Activated naive CD4-positive, alpha-beta T cell treated with anti-CD3 and anti-CD28 coated beads, Interleukin-2, amount 50 U/mL, for 72 hours (primary cell): Measurements from ENCODE around the gene SPATA31C1. TPM values are rescaled to one million over a fixed set of nuclear protein-coding genes. Genes with fewer than 3 reads are reported as not detected.
"Not testable (repeated sequence)": the region's sequence is repeated elsewhere in the genome, so short reads cannot be mapped to it uniquely, and the experiment has no call there.

Source experiments
- ATAC-seq, 2 donors: fragments of 150-1000 bp; cut with Tn5 transposase; 2 replicates each; pipeline ENCODE4 v1.10.0; 2021; ENCODE audit warnings: mild to moderate bottlenecking in 2 of 2, moderate library complexity in 2 of 2
- DNase-seq, 2 donors: peaks; one replicate each; pipeline ENCODE4 v3.0.0; 2021 to 2022; ENCODE audit warnings: low spot score in 2 of 2
- H3K27ac Mint-ChIP-seq, 2 donors: one replicate each; pipeline ENCODE4 v1.8.0; 2022; ENCODE audit warnings: mild to moderate bottlenecking in 2 of 2, mixed read lengths in 2 of 2
- H3K36me3 Mint-ChIP-seq, 2 donors: one replicate each; pipeline ENCODE4 v1.8.0; 2022; ENCODE audit warnings: mixed read lengths in 2 of 2
- H3K9me3 Mint-ChIP-seq, 2 donors: one replicate each; pipeline ENCODE4 v1.8.0; 2022; ENCODE audit warnings: mixed read lengths in 2 of 2
- total RNA-seq, 2 donors: library from RNA; stranded (reverse); gene quantifications; one replicate each; pipeline ENCODE4 v1.2.3, GENCODE V29; 2022

Gene SPATA31C1
- not detected for total RNA-seq

- H3K27ac Mint-ChIP-seq, DNase-seq, H3K9me3 Mint-ChIP-seq, H3K36me3 Mint-ChIP-seq, ATAC-seq: not testable (repeated sequence)
These were observed at the start of gene SPATA31C1 for GRCh38 chr9:87917662-87918061. TSS of gene SPATA31C1 (plus strand) at chr9:87917962.

DNA sequence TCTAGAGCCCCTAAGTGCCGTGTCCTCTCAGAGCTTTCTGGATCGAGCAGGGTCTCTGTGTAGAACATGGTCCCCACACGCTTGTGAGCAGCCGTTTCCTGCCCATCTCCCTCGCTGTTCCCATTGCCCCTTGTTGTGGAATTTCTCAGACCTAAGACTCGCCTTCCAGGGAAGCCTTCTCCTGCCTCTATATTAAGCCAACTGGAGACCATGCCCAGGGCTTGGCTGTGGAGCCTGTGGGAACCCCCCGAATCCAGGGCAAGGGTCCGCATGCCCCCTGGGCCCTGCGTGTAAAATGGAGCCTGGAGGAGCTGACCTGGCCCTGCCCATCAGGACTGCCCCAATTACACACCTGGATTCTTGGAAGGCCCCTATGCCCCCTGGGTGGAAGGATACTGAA, 49.6 kb upstream of the SPATA31C1 start:
- H3K36me3 Mint-ChIP-seq: no peaks in the 10 kb centered on the region
- peaks cover 0 to 7% of the 10 kb centered on the region in 2 donors for H3K9me3 Mint-ChIP-seq
- DNase-seq (no peak), ATAC-seq (no peak)
- no peak overlapping the region for H3K27ac Mint-ChIP-seq

- Mint-ChIP-seq H3K36me3 (no peaks in the 10 kb centered on the region), H3K27ac (no peak overlapping the region), H3K9me3 (peaks cover 0 to 7% of the 10 kb centered on the region in 2 donors)
- DNase-seq (no peak), ATAC-seq (no peak)
These were observed 49.1 kb upstream of the SPATA31C1 start for GRCh38 chr9:87868635-87869034.

GRCh38 chr9:87869082-87869481, 48.7 kb upstream of the SPATA31C1 start:
- DNase-seq (no peak), ATAC-seq (no peak)
- Mint-ChIP-seq H3K27ac (no peak overlapping the region), H3K9me3 (peaks cover 0 to 7% of the 10 kb centered on the region in 2 donors), H3K36me3 (no peaks in the 10 kb centered on the region)

- Mint-ChIP-seq H3K9me3 (peaks cover 0 to 7% of the 10 kb centered on the region in 2 donors), H3K27ac (no peak overlapping the region), H3K36me3 (no peaks in the 10 kb centered on the region)
- DNase-seq: no peak
- no peak for ATAC-seq
These were observed 46.2 kb upstream of the SPATA31C1 start for GRCh38 chr9:87871425-87872078.

DNA sequence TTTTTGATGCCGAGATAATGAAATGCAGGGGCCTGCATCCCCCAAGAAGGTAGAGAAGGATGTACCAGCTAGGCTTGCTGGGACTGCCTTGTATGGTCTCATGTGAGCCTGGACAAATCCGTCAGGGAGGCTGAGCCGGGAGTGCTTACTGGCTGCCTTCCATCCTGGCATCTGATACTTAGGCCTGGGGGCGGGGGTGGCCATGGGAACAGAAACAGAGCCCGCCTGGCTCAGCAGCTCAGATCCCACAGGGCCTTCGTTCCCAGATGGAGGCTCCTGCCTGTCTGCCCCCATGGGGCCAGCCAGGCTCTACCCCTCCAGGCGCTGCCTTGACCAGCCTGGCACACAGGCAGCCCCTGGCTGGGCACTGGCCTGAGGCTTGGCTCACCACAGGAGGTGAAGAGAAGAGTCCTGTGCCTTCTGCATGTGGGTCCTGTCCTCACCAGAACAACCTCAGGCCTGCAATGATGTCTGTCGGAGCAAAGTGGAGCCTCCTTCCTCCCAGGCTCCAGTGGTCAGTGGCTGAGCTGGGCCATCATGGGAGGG, 45.6 kb upstream of the SPATA31C1 start:
- Mint-ChIP-seq H3K9me3 (peaks cover 0 to 7% of the 10 kb centered on the region in 2 donors), H3K27ac (no peak overlapping the region), H3K36me3 (no peaks in the 10 kb centered on the region)
- no peak for DNase-seq
- ATAC-seq: no peak

DNA sequence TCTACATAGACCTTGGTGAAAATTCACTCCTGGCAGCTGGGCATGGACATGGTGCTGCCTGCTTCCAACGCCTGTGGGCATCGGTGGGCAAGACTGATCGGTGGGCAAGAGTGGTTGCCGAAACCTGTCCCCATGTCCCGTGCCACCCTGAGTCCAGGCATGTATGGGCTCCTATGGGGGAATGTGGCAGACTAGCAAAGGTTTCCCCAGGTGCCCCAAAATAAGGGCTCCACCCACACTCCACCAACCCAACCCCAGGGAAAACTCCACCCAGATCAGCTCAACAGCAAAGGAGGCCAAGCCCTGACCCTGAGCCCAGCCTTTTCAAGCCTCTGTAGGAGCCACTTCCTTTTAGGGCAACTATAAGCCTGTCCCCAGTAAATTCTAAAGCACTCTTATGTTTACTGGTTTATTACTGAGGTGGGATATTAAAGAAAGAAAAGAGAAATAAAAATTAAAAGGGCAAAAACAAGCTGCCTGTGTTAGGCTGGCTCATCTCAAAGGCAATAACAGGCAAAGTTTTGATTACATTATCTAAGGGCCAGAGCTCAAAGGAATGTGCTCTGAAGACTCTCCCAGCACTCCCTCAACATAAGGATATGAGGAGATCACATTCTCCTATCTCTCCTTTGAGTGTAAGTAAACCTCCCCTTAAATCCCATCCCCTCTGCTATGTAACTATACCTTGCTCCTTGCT, 44.0 kb upstream of the SPATA31C1 start:
- Mint-ChIP-seq H3K27ac (peak overlapping the region in 1 of 2 donors; percentile 55), H3K9me3 (peaks cover 0 to 11% of the 10 kb centered on the region in 2 donors), H3K36me3 (peaks cover 0 to 5% of the 10 kb centered on the region in 2 donors)
- no peak for DNase-seq
- no peak for ATAC-seq

DNA sequence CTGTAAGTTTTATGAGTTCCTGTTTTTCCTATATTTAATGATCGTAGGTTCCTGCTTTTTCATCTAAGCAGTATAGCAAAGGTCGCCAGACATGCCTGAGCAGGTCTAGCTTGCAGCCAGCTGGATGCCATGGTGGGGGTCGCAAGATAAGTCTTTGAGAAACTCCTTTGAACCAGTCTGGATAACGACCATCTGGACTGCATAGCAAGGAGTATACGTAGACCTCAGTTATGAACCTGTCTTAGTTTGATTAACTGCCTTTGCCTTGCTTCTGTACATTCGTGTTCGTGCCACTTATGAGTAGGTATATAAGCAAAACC, 43.5 kb upstream of the SPATA31C1 start:
- ATAC-seq (no peak), DNase-seq (no peak)
- peaks cover 0 to 7% of the 10 kb centered on the region in 2 donors for H3K36me3 Mint-ChIP-seq
- H3K27ac Mint-ChIP-seq: peak overlapping the region in 1 of 2 donors; percentile 55
- H3K9me3 Mint-ChIP-seq: peaks cover 0 to 12% of the 10 kb centered on the region in 2 donors

DNA sequence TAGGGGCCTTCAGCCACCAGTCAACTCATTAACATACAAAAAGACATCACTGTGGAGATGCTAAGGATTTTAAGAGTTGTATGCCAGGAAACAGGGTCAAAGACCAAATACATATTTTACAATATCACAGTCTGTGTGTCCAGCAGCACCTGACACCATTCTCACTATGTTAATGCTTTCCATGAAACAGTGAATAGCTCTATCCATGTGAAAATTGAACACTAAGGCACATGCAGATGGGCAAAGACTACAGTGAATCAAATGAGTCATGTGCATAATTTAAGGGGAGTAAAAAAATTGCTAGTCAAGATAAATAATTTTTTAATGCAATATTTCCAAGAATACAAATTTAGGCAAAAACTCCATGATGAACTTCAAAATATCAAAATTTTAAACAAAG, 42.7 kb upstream of the SPATA31C1 start:
- Mint-ChIP-seq H3K9me3 (peaks cover 0 to 5% of the 10 kb centered on the region in 2 donors), H3K27ac (no peak overlapping the region), H3K36me3 (peaks cover 0 to 7% of the 10 kb centered on the region in 2 donors)
- ATAC-seq (no peak), DNase-seq (no peak)

- no peak overlapping the region for H3K27ac Mint-ChIP-seq
- no peak for DNase-seq
- peaks cover 0 to 5% of the 10 kb centered on the region in 2 donors for H3K9me3 Mint-ChIP-seq
- peaks cover 0 to 7% of the 10 kb centered on the region in 2 donors for H3K36me3 Mint-ChIP-seq
- ATAC-seq: no peak
These were observed 41.8 kb upstream of the SPATA31C1 start for GRCh38 chr9:87875831-87876545.

- ATAC-seq: no peak
- no peak overlapping the region for H3K27ac Mint-ChIP-seq
- DNase-seq: no peak
- peaks cover 0 to 7% of the 10 kb centered on the region in 2 donors for H3K36me3 Mint-ChIP-seq
- H3K9me3 Mint-ChIP-seq: peaks cover 0 to 5% of the 10 kb centered on the region in 2 donors
These were observed 41.1 kb upstream of the SPATA31C1 start for GRCh38 chr9:87876708-87877107.

DNA sequence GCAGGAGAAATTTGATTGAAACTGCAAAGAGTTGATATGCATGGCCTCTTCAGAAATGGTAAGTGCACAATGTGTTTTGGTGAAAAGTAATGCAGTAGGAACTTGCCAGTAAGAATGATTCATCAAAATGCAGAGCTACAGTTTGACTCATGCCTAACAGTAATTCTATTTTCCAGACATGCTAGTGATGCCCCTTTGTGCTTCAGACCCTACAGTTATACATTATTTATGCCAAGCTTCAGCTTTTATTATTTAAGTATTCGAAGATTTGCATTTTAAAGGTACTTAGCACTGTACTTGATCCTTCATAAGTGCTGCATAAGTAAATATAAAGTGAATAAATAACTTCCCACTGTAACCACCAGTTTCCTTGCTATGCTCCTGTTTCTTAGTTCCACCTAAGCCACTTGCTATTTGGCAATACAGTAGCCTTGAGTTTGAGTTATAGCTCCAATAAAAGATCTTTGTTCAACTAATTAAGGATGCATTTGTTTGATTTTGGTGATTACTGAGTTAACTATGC, 38.7 kb upstream of the SPATA31C1 start:
- Mint-ChIP-seq H3K36me3 (peaks cover 0 to 7% of the 10 kb centered on the region in 2 donors), H3K9me3 (peaks cover 0 to 5% of the 10 kb centered on the region in 2 donors), H3K27ac (peak overlapping the region in 1 of 2 donors; percentile 86)
- ATAC-seq (peak; percentile 55 to 84), DNase-seq (no peak)

GRCh38 chr9:87880116-87880515, 37.6 kb upstream of the SPATA31C1 start:
- ATAC-seq: no peak
- H3K9me3 Mint-ChIP-seq: peaks cover 0 to 5% of the 10 kb centered on the region in 2 donors
- no peak for DNase-seq
- H3K36me3 Mint-ChIP-seq: peaks cover 0 to 7% of the 10 kb centered on the region in 2 donors
- no peak overlapping the region for H3K27ac Mint-ChIP-seq

DNA sequence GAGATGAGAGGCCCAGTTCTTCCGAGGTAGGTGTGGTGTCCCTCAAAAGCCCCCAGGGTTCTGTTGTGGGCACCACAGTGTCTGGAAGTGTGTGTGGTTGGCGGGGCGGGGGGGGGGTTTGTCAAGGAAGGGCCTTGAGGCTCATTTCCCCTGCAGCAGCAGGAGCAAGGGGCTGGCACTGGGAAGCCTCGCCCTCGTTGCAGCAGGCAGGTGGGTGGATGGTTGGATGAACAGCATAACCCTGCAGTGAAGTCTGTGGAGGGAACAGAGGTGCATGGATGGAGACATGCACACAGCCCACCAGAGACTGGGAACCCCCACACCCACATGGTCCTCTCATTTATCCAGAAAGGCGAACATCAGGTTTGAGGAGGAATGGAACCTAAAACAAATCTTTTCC, 37.1 kb upstream of the SPATA31C1 start:
- H3K27ac Mint-ChIP-seq: no peak overlapping the region
- DNase-seq (no peak), ATAC-seq (no peak)
- H3K36me3 Mint-ChIP-seq: peaks cover 0 to 7% of the 10 kb centered on the region in 2 donors
- H3K9me3 Mint-ChIP-seq: peaks cover 0 to 5% of the 10 kb centered on the region in 2 donors

GRCh38 chr9:87882627-87883026, 35.1 kb upstream of the SPATA31C1 start, which contains the start of gene SPATA31E1:
TSS of gene SPATA31E1 (plus strand) at chr9:87882877. CDS start at chr9:87882892, 15 bp downstream.
- peaks cover 0 to 7% of the 10 kb centered on the region in 2 donors for H3K36me3 Mint-ChIP-seq

DNA sequence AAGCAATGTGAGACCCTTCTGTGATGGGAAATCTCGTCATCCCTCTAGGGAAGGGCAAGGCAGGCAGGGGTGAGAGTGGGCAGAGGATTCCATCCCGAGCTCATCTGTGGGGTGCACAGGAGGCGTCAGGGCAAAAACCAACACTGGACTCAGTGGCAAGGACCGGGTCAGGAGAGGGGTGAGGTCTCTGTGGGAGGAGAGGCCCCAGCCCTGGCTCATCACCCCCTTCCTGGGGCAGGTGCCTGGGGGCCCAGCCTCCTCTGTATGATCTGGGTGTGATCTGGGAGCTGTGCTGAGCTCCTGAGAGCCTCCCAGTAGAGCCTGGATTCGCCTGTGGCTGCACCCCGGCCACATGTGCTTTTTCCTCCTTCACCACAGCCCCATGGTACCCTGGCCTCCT, 34.5 kb upstream of the SPATA31C1 start:
- no peak for DNase-seq
- no peak for ATAC-seq
- no peak overlapping the region for H3K27ac Mint-ChIP-seq
- H3K36me3 Mint-ChIP-seq: peaks cover 0 to 6% of the 10 kb centered on the region in 2 donors
- H3K9me3 Mint-ChIP-seq: peaks cover 0 to 5% of the 10 kb centered on the region in 2 donors

More at GRCh38 chr9:87882627-87883026, 35.1 kb upstream of the SPATA31C1 start, which contains the start of gene SPATA31E1:
- H3K9me3 Mint-ChIP-seq: peaks cover 0 to 5% of the 10 kb centered on the region in 2 donors
- peak within 1 kb of the TSS in 1 of 2 donors; percentile 79 for H3K27ac Mint-ChIP-seq
- no peak for ATAC-seq
- DNase-seq: no peak
